Activated naive CD4-positive, alpha-beta T cell treated with Interleukin-2 at 50 U/mL for 16 hours (primary cell): ENCODE results near the gene LUZP1.

Source experiments
- DNase-seq: peaks from one replicate; pipeline ENCODE4 v3.0.0-alpha.2; 2020

Gene LUZP1

GRCh38 chr1:23188434-23188884 lies 19.8 kb upstream of the LUZP1 start:
- DNase-seq = no peak

DNA sequence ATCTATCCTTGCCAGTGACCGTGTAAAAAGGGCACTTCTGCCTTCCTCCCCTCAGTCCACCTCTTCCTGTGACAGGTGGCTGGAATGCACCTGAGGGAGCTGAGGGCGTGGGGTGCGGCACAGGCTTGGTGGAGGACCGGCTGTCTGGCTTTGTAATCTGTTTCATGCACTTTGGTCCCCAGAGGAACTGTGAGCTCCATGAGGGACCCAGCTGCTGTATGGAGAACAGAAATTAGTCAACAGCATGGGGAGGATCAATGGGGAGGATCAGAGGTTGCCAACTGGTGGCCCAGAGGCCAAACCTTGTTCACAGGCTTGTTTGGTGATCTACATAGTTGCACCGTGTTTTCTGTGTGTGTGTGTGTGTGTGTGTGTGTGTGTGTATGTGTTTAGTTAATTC lies 19.0 kb upstream of the LUZP1 start:
- no peak for DNase-seq

DNA sequence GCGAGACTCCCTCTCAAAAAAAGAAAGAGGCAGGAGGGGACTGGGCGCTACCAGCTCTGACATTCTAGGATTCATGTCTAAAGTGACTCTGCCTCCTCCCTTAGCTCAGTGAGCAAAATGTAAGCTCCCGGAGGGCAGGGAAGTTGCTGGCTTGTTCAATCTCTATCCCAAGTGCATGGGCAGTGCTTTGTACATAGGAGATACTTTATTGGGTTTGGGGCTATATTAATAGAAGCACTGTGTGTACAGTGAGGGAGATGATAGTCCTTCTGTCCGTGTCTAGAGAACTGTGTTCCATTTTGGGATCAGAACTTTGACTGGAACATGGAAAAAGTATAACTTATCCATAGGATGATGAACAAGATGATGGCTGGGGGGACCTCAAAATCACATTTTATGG lies 16.7 kb upstream of the LUZP1 start:
- DNase-seq = no peak

DNA sequence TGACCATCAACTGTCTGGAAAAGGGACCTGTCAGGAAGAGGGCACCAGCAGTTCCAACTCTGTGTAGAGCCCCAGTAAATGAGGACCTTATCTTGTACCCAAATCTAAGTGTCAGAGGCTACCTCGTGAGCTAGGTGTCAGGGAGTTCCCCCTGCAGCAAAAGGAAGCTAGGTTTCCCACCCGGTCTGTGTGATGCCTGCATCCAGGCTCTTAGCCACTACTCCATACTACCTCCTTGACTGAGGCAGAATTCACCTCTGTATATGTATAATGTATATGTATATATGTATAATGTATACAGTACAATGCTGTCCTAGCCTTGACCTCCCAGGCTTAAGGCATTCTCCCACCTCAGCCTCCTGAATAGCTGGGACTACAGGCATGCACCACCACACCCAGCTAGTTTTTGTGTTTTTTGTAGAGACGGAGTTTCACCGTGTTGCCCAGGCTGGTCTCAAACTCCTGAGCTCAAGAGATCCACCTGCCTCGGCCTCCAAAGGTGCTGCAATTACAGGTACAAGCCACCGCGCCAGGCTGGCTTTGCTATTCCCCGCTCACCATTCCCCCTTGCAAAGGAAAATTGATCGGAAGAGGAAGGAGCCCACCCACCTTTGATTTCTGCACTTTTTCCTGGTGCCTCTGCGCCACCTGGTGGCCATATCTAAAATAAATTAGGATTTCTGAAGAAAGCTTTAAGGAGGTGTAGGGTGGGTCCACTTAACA lies 15.7 kb upstream of the LUZP1 start:
- peak; percentile 14 for DNase-seq

GRCh38 chr1:23179862-23180261 lies 11.2 kb upstream of the LUZP1 start:
- DNase-seq = no peak

- DNase-seq = no peak
These were observed 10.3 kb upstream of the LUZP1 start for GRCh38 chr1:23178950-23179349.

DNA sequence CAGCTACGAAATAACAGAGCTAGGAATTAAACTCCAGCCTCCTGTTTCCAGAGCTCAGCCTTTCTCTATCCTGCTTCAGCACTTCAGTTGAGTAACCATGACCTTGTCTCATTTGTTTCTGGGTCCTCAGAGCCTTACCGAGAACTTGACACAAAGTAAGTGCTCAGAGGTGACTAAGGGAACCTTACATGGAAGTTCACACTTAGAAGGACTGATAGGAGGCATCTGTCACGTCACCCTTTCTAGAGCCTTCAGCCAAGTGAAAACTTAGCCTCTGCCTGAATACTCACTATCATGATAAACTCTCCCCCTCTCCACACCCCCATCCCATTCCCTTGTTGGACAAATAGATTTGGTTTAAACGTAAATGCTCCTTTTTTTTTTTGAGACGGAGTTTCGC lies 9.8 kb upstream of the LUZP1 start:
- no peak for DNase-seq

- DNase-seq = peak; percentile 60
These were observed 9.1 kb upstream of the LUZP1 start for GRCh38 chr1:23177438-23178380.

DNA sequence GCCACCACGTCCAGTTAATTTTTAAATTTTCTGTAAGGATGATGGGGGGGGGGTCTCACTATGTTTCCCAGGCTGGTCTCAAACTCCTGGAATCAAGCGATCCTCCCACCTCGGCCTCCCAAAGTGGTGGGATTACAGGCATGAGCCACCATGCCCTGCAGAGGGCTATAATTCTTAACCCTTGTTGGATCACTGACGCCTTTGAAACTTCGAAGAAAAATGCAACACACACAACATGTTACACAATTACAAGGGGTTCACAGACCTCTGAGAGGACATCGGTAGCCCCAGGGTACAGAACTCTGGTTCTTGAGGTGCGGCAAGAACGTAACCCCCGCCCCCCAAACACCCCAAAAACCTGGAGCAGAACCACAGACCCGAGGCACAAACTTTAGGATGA lies 8.4 kb upstream of the LUZP1 start:
- DNase-seq = no peak

GRCh38 chr1:23174426-23175110 lies 5.9 kb upstream of the LUZP1 start:
- no peak for DNase-seq

DNA sequence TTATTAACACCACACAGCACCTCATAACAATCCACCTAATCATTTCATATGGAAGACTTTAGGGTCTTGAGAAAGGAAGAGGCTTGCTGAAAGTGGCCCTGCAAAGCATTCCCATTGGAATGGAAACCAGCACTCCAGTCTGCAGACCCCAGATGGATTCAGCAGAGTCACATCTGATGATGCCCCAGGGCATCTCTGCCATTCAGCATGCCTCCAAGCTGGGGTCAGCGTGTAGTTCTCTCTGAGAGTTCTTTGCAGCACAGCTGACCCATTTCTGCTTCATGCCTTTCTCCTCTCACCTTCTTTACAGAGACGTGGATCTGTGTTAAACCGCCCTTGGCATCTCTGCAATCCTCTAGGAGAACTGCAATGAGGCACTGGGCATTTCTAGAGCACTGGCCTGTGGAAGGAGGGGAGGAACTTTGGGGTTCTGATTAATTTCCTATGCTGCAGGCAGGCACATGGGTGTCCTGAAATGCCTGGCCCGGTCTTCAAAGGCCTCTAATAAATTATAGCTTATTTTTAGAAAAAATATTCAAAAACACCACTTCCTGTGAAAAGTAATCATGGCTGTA lies 2.6 kb upstream of the LUZP1 start:
- no peak for DNase-seq

- no peak for DNase-seq
These were observed 1.2 kb upstream of the LUZP1 start for GRCh38 chr1:23169727-23170335.

DNA sequence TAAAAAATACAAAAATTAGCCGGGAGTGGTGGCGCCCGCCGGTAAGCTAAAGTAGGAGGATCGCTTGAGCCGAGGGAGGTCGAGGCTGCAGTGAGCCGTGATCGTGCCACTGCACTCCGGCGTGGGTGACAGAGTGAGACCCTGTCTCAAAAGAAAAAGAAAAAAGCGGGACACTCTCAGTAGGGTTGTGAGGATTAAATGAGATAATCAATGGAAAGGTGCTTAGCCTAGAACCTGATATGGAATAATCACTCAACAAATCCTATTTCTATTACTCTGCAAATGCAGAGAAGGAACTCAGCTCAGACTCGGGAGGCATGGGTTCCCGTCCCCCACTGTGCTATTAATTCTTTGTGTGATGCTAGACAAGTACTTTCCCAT lies 529 bp upstream of the LUZP1 start:
- no peak for DNase-seq

- peak; percentile 30 for DNase-seq
These were observed 594 bp downstream of the LUZP1 start for GRCh38 chr1:23168079-23168444.

DNA sequence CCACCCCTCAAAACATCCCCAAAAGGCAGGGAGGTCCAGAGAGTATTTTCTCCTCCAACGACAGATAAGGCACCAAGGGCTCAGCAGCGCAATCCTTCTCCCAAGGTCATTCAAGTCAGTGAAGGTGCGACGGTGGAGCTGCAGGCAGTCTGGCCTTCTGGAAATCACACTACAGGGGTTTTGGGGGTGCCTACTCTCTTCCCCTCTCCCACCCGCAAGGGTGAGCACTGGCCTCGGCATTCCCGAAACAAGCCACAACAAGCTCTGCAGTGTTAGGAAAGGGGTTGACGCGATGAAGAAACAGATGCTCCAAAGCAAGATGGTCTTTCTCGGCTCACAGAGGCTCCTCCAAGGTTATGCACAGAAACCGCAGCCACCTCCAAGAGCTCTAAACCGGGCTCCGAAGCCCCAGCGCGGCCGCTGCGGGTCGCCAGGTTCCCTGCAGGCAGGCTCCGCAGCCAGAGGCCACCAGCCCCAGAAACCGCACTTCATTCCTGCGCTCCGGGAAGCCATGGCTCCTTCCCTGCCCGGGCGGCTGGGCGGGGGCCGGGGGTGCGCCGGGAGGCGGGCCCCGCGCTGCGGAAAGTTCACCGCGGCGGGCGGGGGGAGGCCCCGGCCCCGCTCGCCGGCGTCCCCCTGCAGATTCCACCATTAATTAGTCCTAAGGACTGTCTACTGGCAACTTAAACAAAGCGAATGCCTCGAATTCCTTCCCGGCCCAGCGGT lies 1.1 kb downstream of the LUZP1 start:
- DNase-seq = peak; percentile 34

- no peak for DNase-seq
These were observed 1.8 kb downstream of the LUZP1 start for GRCh38 chr1:23166854-23167253.

DNA sequence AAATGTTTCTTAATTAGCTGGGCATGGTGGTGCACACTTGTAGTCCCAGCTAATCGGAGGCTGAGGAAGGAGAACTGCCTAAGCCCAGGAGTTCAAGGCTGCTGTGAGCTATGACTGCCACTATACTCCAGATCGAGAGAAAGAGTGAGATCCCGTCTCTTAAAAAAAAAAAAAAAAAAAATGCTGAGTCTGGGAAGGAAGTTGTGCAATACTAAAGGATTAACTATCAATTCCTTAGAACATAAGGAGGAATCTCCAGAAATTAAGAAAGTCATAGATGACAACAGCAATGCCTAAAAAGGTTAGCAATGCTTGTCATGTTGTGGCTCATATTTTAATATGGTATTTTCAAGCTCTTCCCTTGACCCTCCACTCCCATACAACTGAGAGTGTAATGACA lies 5.3 kb downstream of the LUZP1 start:
- no peak for DNase-seq

DNA sequence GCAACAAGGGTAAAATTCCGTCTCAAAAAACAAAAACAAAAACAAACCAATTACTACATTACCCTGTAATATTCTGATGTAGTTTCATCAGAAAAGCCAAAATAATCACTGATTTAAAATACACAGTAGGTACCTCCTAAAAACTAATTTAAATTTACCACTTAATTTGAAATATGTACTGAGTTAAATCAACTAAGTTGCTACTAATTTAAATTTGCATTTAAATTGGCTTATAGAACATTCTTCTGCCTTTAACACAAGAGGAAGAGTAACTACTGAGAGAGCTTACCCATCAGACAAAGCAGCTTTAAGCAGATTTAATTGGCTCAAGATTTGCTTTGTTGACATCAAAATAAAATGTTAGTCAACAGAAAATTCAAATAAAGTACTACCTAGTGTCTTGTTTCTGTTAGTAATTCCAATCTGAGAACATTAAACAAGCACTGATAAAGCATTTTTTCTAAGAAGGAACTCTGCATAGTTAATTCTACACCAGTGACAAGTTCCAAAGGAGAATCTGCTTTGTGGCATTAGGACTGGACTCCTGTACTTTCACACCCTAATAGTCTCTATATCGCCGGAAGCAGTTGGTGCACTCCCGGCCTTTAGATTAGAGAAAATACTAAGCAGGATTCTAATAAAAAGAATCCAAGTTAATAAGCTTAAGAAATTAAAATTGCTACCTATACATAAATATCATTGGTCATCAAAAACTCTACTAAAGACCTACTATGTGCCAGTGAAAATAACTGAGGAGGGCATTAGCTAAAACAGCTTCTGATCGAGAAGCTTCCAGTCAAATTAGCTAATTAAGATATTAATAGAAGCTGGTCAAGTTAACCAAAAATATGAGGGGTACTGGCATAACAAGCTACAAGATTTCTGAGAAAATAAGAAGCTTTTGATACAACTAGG lies 8.4 kb downstream of the LUZP1 start:
- DNase-seq = no peak

GRCh38 chr1:23156940-23157339 lies 11.7 kb downstream of the LUZP1 start:
- DNase-seq = no peak

DNA sequence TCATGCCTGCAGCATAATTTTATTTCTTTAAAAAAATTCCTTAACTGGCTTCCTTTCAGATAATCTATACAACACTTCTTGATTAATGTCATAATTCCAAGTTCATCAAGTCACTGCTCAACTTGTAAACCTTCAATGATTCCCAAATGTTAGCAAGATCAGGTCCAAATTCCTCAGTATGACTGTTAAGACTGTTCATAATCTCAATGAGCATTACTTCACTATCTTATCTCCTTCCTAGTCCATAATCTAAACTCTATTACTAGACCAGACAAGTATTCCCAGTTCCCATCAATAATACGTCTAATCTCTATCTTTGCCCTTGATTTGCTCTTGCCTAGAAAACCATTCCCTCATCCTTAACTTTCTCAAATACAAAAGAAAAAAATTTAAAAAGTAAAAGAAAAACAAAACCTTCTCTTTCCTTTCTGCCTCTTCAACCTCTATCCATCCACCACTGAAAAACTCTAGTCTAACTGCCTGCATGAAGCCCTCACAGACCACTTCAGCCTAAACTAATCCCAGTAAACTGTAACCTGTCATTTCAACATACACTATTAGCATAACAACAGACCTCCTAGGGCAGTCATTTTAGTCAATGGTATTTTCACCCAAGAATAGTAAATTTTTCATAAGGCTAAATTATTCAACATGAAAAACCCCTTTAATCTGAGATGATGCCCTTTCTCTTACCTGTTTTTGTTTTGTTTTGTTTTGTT lies 15.5 kb downstream of the LUZP1 start:
- no peak for DNase-seq
